Lung (tissue), 12 donors: ENCODE results near the gene COMT. TPM values are rescaled to one million over a fixed set of nuclear protein-coding genes. Genes with fewer than 3 reads are reported as not detected.

Source experiments
- ATAC-seq: fragments of 200-7000 bp; cut with Tn5 transposase; one replicate; pipeline ENCODE4 v1.9.1; 2020; ENCODE audit warnings: moderate number of reproducible peaks; ENCODE audit not compliant: insufficient read depth, low FRiP score
- DNase-seq, 3 donors: peaks; one replicate each; pipeline ENCODE4 v3.0.0-alpha.2; 2013 to 2017
- H3K27ac ChIP-seq, 2 donors: one replicate each; pipeline ENCODE4 v1.5.1; 2013; ENCODE audit warnings: mild to moderate bottlenecking in 2 of 2, moderate library complexity in 2 of 2, control low read depth in 1 of 2, inconsistent platforms in 1 of 2, low read depth in 1 of 2, low read length in 1 of 2
- H3K27me3 ChIP-seq, 3 donors: one replicate each; pipeline ENCODE4 v1.5.1; 2013; ENCODE audit warnings: low read length in 2 of 3; ENCODE audit not compliant: control insufficient read depth in 3 of 3, insufficient read depth in 3 of 3
- H3K36me3 ChIP-seq, 4 donors: one replicate each; pipeline ENCODE4 v1.5.1; 2013; ENCODE audit warnings: low read length in 4 of 4, mild to moderate bottlenecking in 1 of 4, moderate library complexity in 1 of 4; ENCODE audit not compliant: control insufficient read depth in 4 of 4, insufficient read depth in 4 of 4
- H3K4me1 ChIP-seq, 5 donors: one replicate each; pipeline ENCODE4 v1.5.1; 2013; ENCODE audit warnings: low read length in 5 of 5, mild to moderate bottlenecking in 2 of 5, moderate library complexity in 1 of 5; ENCODE audit not compliant: control insufficient read depth in 5 of 5, insufficient read depth in 5 of 5
- H3K4me3 ChIP-seq: one replicate; pipeline ENCODE4 v1.5.1; 2013; ENCODE audit warnings: mild to moderate bottlenecking, control low read depth, moderate library complexity
- H3K9ac ChIP-seq, 2 donors: one replicate each; pipeline ENCODE4 v1.5.1; 2013; ENCODE audit warnings: low read length in 2 of 2, control low read depth in 1 of 2; ENCODE audit not compliant: insufficient read depth in 1 of 2
- H3K9me3 ChIP-seq, 4 donors: one replicate each; pipeline ENCODE4 v1.5.1; 2013; ENCODE audit warnings: low read length in 3 of 4, mild to moderate bottlenecking in 1 of 4, moderate library complexity in 1 of 4; ENCODE audit not compliant: control insufficient read depth in 4 of 4, insufficient read depth in 3 of 4
- CTCF ChIP-seq: IDR thresholded peaks from 2 replicates; pipeline ENCODE4 v1.5.1; 2012; ENCODE audit warnings: mild to moderate bottlenecking; ENCODE audit errors: control extremely low read depth, extremely low read depth
- WGBS, 2 donors: extraction: QIAGEN DNeasy Blood & Tissue Kit; methylation state at CpG; one replicate each; pipeline ENCODE4 v1.1.7; 2013; 5-methylcytosine and 5-hydroxymethylcytosine counted together
- polyA plus RNA-seq, 2 donors: library from polyadenylated mRNA; stranded (reverse); fragments of 200-250 nt; gene quantifications; one replicate each; pipeline ENCODE4 v1.2.1, GENCODE V29; 2013
- total RNA-seq, 2 donors: library from RNA; depleted of rRNA in 1 of 2; stranded (reverse); fragments of >200 nt in 1 of 2; gene quantifications; one replicate each; pipeline ENCODE4 v1.2.1, GENCODE V29; 2014 to 2021
- donor health status: control.
- donor health status: control.
- donor health status: Bipolar disorder and iron deficiency.
- donor health status: healthy.
- donor health status: DM: yes; HTN: yes; CAD: no.

Gene COMT
- total and polyA plus RNA-seq, 4 donors = 147 to 272 (median 208) TPM

GRCh38 chr22:19972251-19972650, 30.7 kb downstream of the COMT start:
- Histone ChIP-seq H3K9me3 (no peaks in the 10 kb centered on the region), H3K27me3 (no peaks in the 10 kb centered on the region), H3K27ac (no peak overlapping the region), H3K36me3 (peaks cover 0 to 26% (median 2%) of the 10 kb centered on the region in 4 donors), H3K4me1 (peaks cover 0 to 8% (median 3%) of the 10 kb centered on the region in 5 donors), H3K9ac (no peak overlapping the region), H3K4me3 (no peak overlapping the region)
- no peak for TF ChIP-seq CTCF
- DNase-seq (no peak), ATAC-seq (no peak)
- WGBS, 2 donors = 88 to 91% methylated on average over 9 of the region's 9 CpGs

GRCh38 chr22:19972652-19973550, 31.3 kb downstream of the COMT start:
- H3K27me3 ChIP-seq = no peaks in the 10 kb centered on the region
- no peak overlapping the region for H3K27ac ChIP-seq
- H3K9ac ChIP-seq = no peak overlapping the region
- WGBS, 2 donors = 94 to 95% methylated on average over 50 of the region's 50 CpGs
- H3K4me1 ChIP-seq = peaks cover 0 to 8% (median 3%) of the 10 kb centered on the region in 5 donors
- no peak for TF ChIP-seq CTCF
- peaks cover 0 to 21% (median 4%) of the 10 kb centered on the region in 4 donors for H3K36me3 ChIP-seq
- ATAC-seq (no peak), DNase-seq (no peak)
- H3K4me3 ChIP-seq = no peak overlapping the region
- H3K9me3 ChIP-seq = no peaks in the 10 kb centered on the region

- DNase-seq (no peak), ATAC-seq (no peak)
- Histone ChIP-seq H3K36me3 (peaks cover 0 to 16% (median 5%) of the 10 kb centered on the region in 4 donors), H3K9me3 (no peaks in the 10 kb centered on the region), H3K27ac (no peak overlapping the region), H3K9ac (no peak overlapping the region), H3K4me3 (no peak overlapping the region), H3K4me1 (peaks cover 0 to 8% (median 3%) of the 10 kb centered on the region in 5 donors), H3K27me3 (no peaks in the 10 kb centered on the region)
- TF ChIP-seq CTCF = no peak
- WGBS, 2 donors = 95 to 96% methylated on average over 46 of the region's 46 CpGs
Observed at GRCh38 chr22:19973551-19974267, 32.1 kb downstream of the COMT start.
